ENCODE data around the gene KCNG2. TPM values are rescaled to one million over a fixed set of nuclear protein-coding genes. Genes with fewer than 3 reads are reported as not detected.

The KCNG2 gene
- total and polyA plus RNA-seq, 2 of the 4 experiments (the other 2 are of a cell fraction): not detected

GRCh38 chr18:79800371-79801180 is 2.8 kb downstream of the KCNG2 start (continued):
- TF ChIP-seq CTCF (conservative IDR thresholded peaks at IDR 0.05; ENCODE audit: low read depth, low read length): no peak

GRCh38 chr18:79801217-79801616 is 3.5 kb downstream of the KCNG2 start:
- ChIA-PET CTCF (no interaction called here), POLR2A (ENCODE audit: unreplicated experiment) (no interaction called here)
- H4K91ac ChIP-seq (ENCODE audit: insufficient read depth, low read depth, low read length): no peak overlapping the region
- in situ Hi-C loops (cut with MboI; ENCODE audit: low sequenced_read_pairs) (no loop called here), intact Hi-C loops (cut with micrococcal nuclease) (no loop called here), dilution Hi-C loops (cut with HindIII; ENCODE audit: low sequenced_read_pairs, unreplicated experiment) (no loop called here)
- no peak overlapping the region for H2BK5ac ChIP-seq (ENCODE audit: low read depth, low read length, poor library complexity, severe bottlenecking)
- TF ChIP-seq MXI1 (IDR thresholded peaks at IDR 0.05; ENCODE audit: borderline replicate concordance, low read depth, low read length) (no peak), USF2 (IDR thresholded peaks at IDR 0.05; ENCODE audit: low read depth, low read length) (no peak), NFE2L2 (IDR thresholded peaks at IDR 0.05; ENCODE audit: low read depth, low read length) (no peak), SMC3 (IDR thresholded peaks at IDR 0.05; ENCODE audit: low read depth, low read length) (no peak), MAFK (IDR thresholded peaks at IDR 0.05; ENCODE audit: low read depth, low read length) (no peak), RFX5 (IDR thresholded peaks at IDR 0.05; ENCODE audit: low read depth, low read length) (no peak), FOS (IDR thresholded peaks at IDR 0.05; ENCODE audit: low read depth, low read length) (no peak), MAZ (IDR thresholded peaks at IDR 0.05; ENCODE audit: borderline replicate concordance, low read depth, low read length) (no peak), CHD1 (IDR thresholded peaks at IDR 0.05; ENCODE audit: low read depth, low read length) (no peak)
- no peak overlapping the region for H2BK120ac ChIP-seq (ENCODE audit: low read depth, low read length)
- no peak overlapping the region for H2BK20ac ChIP-seq (ENCODE audit: low read depth, low read length)
- no peak overlapping the region for H4K8ac ChIP-seq (ENCODE audit: low read depth in 2 of 2, low read length in 2 of 2)
- no peaks in the 10 kb centered on the region for H3K79me1 ChIP-seq (ENCODE audit: low read depth in 1 of 2, low read length in 2 of 2)
- peaks cover 1% of the 10 kb centered on the region; the same call in 1 of the 2 replicates for H3K4me1 ChIP-seq (ENCODE audit: control insufficient read depth, insufficient read depth, low read length)
- no peak overlapping the region for H2BK15ac ChIP-seq (ENCODE audit: low read depth, low read length)
- no peak overlapping the region for H3K4me3 ChIP-seq (ENCODE audit: insufficient read depth, low read depth, low read length)
- H3K4ac ChIP-seq (ENCODE audit: low read depth, low read length): no peak overlapping the region
- no peak overlapping the region for H3K23ac ChIP-seq (ENCODE audit: low read depth, low read length)
- H2AK5ac ChIP-seq (ENCODE audit: low read depth, low read length): no peak overlapping the region
- H3K4me2 ChIP-seq (ENCODE audit: low read depth, low read length): no peak overlapping the region
- BruUV-seq (replicated peaks): no TSS peak
- peaks cover 4% of the 10 kb centered on the region; the same call in 1 of the 2 replicates for H4K20me1 ChIP-seq (ENCODE audit: insufficient read depth, low read length)
- H3K27ac ChIP-seq (ENCODE audit: insufficient read depth, low read length): no peak overlapping the region
- no peak overlapping the region for H2AK9ac ChIP-seq (replicated peaks; ENCODE audit: low read depth, low read length, poor library complexity)
- ATAC-seq (ENCODE audit: low read depth): no peak
- peaks cover 1% of the 10 kb centered on the region; the same call in 1 of the 2 replicates for H3K36me3 ChIP-seq (ENCODE audit: control insufficient read depth, insufficient read depth, low read length)
- H3K18ac ChIP-seq (ENCODE audit: low read depth, low read length): no peak overlapping the region
- no peak overlapping the region for H3K56ac ChIP-seq (ENCODE audit: extremely low read depth, insufficient read depth, low read length)
- H3K14ac ChIP-seq (replicated peaks; ENCODE audit: low read depth, low read length): no peak overlapping the region
- no peak overlapping the region for H3K9ac ChIP-seq (ENCODE audit: low read depth, low read length)
- H2AFZ ChIP-seq (replicated peaks; ENCODE audit: low read length, poor library complexity): no peak overlapping the region
- DNase-seq: no peak
- H3K9me3 ChIP-seq (ENCODE audit: control insufficient read depth, insufficient read depth, low read length): no peaks in the 10 kb centered on the region
- peaks cover 30% of the 10 kb centered on the region for H3K27me3 ChIP-seq (ENCODE audit: control insufficient read depth, insufficient read depth, low read length)
- peaks cover 4% of the 10 kb centered on the region; the same call in 1 of the 2 replicates for H3K9me1 ChIP-seq (ENCODE audit: insufficient read depth, low read length)
- H4K5ac ChIP-seq (ENCODE audit: low read depth, low read length): no peak overlapping the region
- 20% methylated on average over 1 of the region's 13 CpGs; no CpG with 5 or more reads in 1 of the 2 experiments for WGBS, 2 experiments (ENCODE audit: extremely low coverage in 2 of 2, insufficient read length in 1 of 2)

Data from IMR-90 (cell line).